GM23338 (cell line): ENCODE measurements around the gene TAS2R10. TPM values are rescaled to one million over a fixed set of nuclear protein-coding genes. Genes with fewer than 3 reads are reported as not detected.
"Not testable (repeated sequence)": the region's sequence is repeated elsewhere in the genome, so short reads cannot be mapped to it uniquely, and the experiment has no call there.

Experiments
- ATAC-seq: fragments of 200-7000 bp; cut with Tn5 transposase; 3 replicates; pipeline ENCODE4 v1.9.1; 2020
- DNase-seq: peaks from one replicate; pipeline ENCODE4 v3.0.0-alpha.2; 2015; ENCODE audit warnings: low spot score
- H2AFZ ChIP-seq: fragments of 200-600 bp; sonication (generic); 2 replicates; pipeline ENCODE4 v1.8.0; 2016; ENCODE audit warnings: antibody characterized with exemption, mild to moderate bottlenecking, moderate library complexity
- H3F3A ChIP-seq: fragments of 200-600 bp; sonication (generic); replicated peaks from 2 replicates; pipeline ENCODE4 v1.8.0; 2017; ENCODE audit warnings: antibody characterized with exemption, mixed run types, low read depth
- H3K27ac ChIP-seq: fragments of 200-600 bp; sonication (generic); 2 replicates; pipeline ENCODE4 v1.6.1; 2016; ENCODE audit warnings: low read depth
- H3K27me3 ChIP-seq: fragments of 200-600 bp; sonication (generic); 2 replicates; pipeline ENCODE4 v1.8.0; 2016; ENCODE audit warnings: mild to moderate bottlenecking, mixed run types, moderate library complexity; ENCODE audit not compliant: insufficient read depth
- H3K36me3 ChIP-seq: fragments of 200-600 bp; sonication (generic); 2 replicates; pipeline ENCODE4 v1.8.0; 2016; ENCODE audit warnings: mild to moderate bottlenecking; ENCODE audit not compliant: insufficient read depth
- H3K4me1 ChIP-seq: fragments of 200-600 bp; sonication (generic); 2 replicates; pipeline ENCODE4 v1.8.0; 2016; ENCODE audit warnings: mild to moderate bottlenecking, moderate library complexity; ENCODE audit not compliant: insufficient read depth
- H3K4me2 ChIP-seq: fragments of 200-600 bp; sonication (generic); 2 replicates; pipeline ENCODE4 v1.7.1; 2017; ENCODE audit warnings: mixed run types
- H3K4me3 ChIP-seq: fragments of 200-600 bp; sonication (generic); 2 replicates; pipeline ENCODE4 v1.6.1; 2016; ENCODE audit warnings: mixed run types
- H3K79me2 ChIP-seq: fragments of 200-600 bp; sonication (generic); replicated peaks from 2 replicates; pipeline ENCODE4 v1.8.0; 2017; ENCODE audit warnings: mild to moderate bottlenecking; ENCODE audit not compliant: insufficient read depth
- H3K9me2 ChIP-seq: fragments of 200-600 bp; sonication (generic); 2 replicates; pipeline ENCODE4 v1.8.0; 2017; ENCODE audit not compliant: insufficient read depth
- H4K20me1 ChIP-seq: fragments of 200-600 bp; sonication (generic); replicated peaks from 2 replicates; pipeline ENCODE4 v1.8.0; 2017; ENCODE audit warnings: mild to moderate bottlenecking; ENCODE audit not compliant: insufficient read depth
- H3K27ac Mint-ChIP-seq: 2 replicates; pipeline ENCODE4 v1.8.0; 2020; ENCODE audit warnings: inconsistent platforms, mild to moderate bottlenecking, moderate library complexity, mixed read lengths
- H3K27me3 Mint-ChIP-seq: 3 replicates; pipeline ENCODE4 v1.8.0; 2022; ENCODE audit warnings: low read depth, mild to moderate bottlenecking, moderate library complexity, mixed read lengths, inconsistent platforms; ENCODE audit not compliant: insufficient read depth, poor library complexity
- H3K36me3 Mint-ChIP-seq: 3 replicates; pipeline ENCODE4 v1.8.0; 2021; ENCODE audit warnings: low read depth, mild to moderate bottlenecking, inconsistent platforms, moderate library complexity, mixed read lengths
- H3K4me1 Mint-ChIP-seq: 3 replicates; pipeline ENCODE4 v1.8.0; 2020; ENCODE audit warnings: mild to moderate bottlenecking, inconsistent platforms, mixed read lengths
- H3K4me3 Mint-ChIP-seq: 3 replicates; pipeline ENCODE4 v1.8.0; 2021; ENCODE audit warnings: moderate library complexity, mild to moderate bottlenecking, inconsistent platforms, mixed read lengths
- H3K9me3 Mint-ChIP-seq: 3 replicates; pipeline ENCODE4 v1.8.0; 2020; ENCODE audit warnings: moderate library complexity, mild to moderate bottlenecking, inconsistent platforms, mixed read lengths
- CTCF ChIP-seq, 2 experiments: fragments of 200-600 bp in 1 of 2; sonication (generic) in 1 of 2; conservative IDR thresholded peaks; 2 replicates each; pipeline versions ENCODE4 v1.5.1 to v1.6.1; 2016 to 2017; ENCODE audit warnings: antibody characterized with exemption in 2 of 2, low read depth in 2 of 2, mild to moderate bottlenecking in 2 of 2, moderate library complexity in 1 of 2
- ETS1 ChIP-seq: IDR thresholded peaks from 2 replicates; pipeline ENCODE4 v1.6.1; 2016; ENCODE audit warnings: antibody characterized with exemption
- EZH2 ChIP-seq: fragments of 200-600 bp; sonication (generic); IDR thresholded peaks from one replicate; pipeline ENCODE4 v1.8.0; 2017; ENCODE audit warnings: antibody characterized with exemption, mild to moderate bottlenecking, low read depth; ENCODE audit not compliant: unreplicated experiment
- EZH2phosphoT487 ChIP-seq: fragments of 200-600 bp; sonication (generic); IDR thresholded peaks from one replicate; pipeline ENCODE4 v1.8.1; 2018; ENCODE audit warnings: antibody characterized with exemption; ENCODE audit not compliant: unreplicated experiment
- JUNB ChIP-seq: IDR thresholded peaks from one replicate; pipeline ENCODE4 v1.6.1; 2016; ENCODE audit warnings: antibody characterized with exemption; ENCODE audit not compliant: unreplicated experiment
- NANOG ChIP-seq: IDR thresholded peaks from 2 replicates; pipeline ENCODE4 v1.6.1; 2016; ENCODE audit warnings: antibody characterized with exemption, borderline replicate concordance
- REST ChIP-seq: IDR thresholded peaks from one replicate; pipeline ENCODE4 v1.6.1; 2018; ENCODE audit warnings: antibody characterized with exemption; ENCODE audit not compliant: unreplicated experiment
- STAT1 ChIP-seq: IDR thresholded peaks from one replicate; pipeline ENCODE4 v1.6.1; 2016; ENCODE audit warnings: antibody characterized with exemption; ENCODE audit not compliant: unreplicated experiment
- ZNF114 ChIP-seq: fragments of 250-450 bp; sonication (Bioruptor Pico); IDR thresholded peaks from 2 replicates; pipeline ENCODE4 v1.5.0; 2020; ENCODE audit warnings: mild to moderate bottlenecking, moderate library complexity
- ZNF462 ChIP-seq: fragments of 250-450 bp; sonication (Bioruptor Pico); IDR thresholded peaks from 2 replicates; pipeline ENCODE4 v1.5.0; 2020; ENCODE audit warnings: mild to moderate bottlenecking, moderate library complexity
- polyA plus RNA-seq: library from polyadenylated mRNA; unstranded; fragments of >200 nt; fragmentation: Nextera tagmentation; extraction: Ambion mirVana; gene quantifications from 2 replicates; pipeline ENCODE4 v1.2.1, GENCODE V29; 2016
- total RNA-seq: library from RNA; depleted of rRNA; stranded (reverse); fragments of >200 nt; shearing (Covaris generic); gene quantifications from 2 replicates; pipeline ENCODE4 v1.2.3, GENCODE V29; 2014

Gene TAS2R10
- total and polyA plus RNA-seq, 2 experiments from 2014 or later, result 0.66 to 1.1 TPM

GRCh38 chr12:10791769-10792168 is 34.4 kb downstream of the TAS2R10 start:
- H3K4me3 ChIP-seq, ATAC-seq, H3K4me3 Mint-ChIP-seq, H3K9me3 Mint-ChIP-seq, H2AFZ ChIP-seq, H3K9me2 ChIP-seq, H3K4me1 ChIP-seq, H3K79me2 ChIP-seq, H3K4me1 Mint-ChIP-seq, H4K20me1 ChIP-seq, H3F3A ChIP-seq, H3K27me3 Mint-ChIP-seq, H3K36me3 Mint-ChIP-seq, H3K27me3 ChIP-seq, DNase-seq, H3K27ac ChIP-seq, H3K27ac Mint-ChIP-seq, H3K36me3 ChIP-seq, H3K4me2 ChIP-seq: not testable (repeated sequence)

- Histone ChIP-seq H3F3A (no peaks in the 10 kb centered on the region), H3K36me3 (no peaks in the 10 kb centered on the region), H2AFZ (no peak overlapping the region), H3K79me2 (no peaks in the 10 kb centered on the region), H3K4me3 (no peak overlapping the region), H3K27ac (no peak overlapping the region), H3K27me3 (no peaks in the 10 kb centered on the region), H3K4me2 (no peak overlapping the region), H3K9me2 (no peaks in the 10 kb centered on the region), H4K20me1 (no peaks in the 10 kb centered on the region), H3K4me1 (no peaks in the 10 kb centered on the region)
- no peaks in the 10 kb centered on the region for H3K36me3 Mint-ChIP-seq
- DNase-seq (no peak), ATAC-seq (no peak)
- H3K4me1 Mint-ChIP-seq, result no peaks in the 10 kb centered on the region
- H3K27ac Mint-ChIP-seq, result no peak overlapping the region
- no peaks in the 10 kb centered on the region for H3K9me3 Mint-ChIP-seq
- H3K4me3 Mint-ChIP-seq, result no peak overlapping the region
- no peaks in the 10 kb centered on the region for H3K27me3 Mint-ChIP-seq
- TF ChIP-seq REST (no peak), JUNB (no peak), EZH2phosphoT487 (no peak), ZNF114 (CRISPR knock-in tag) (no peak), CTCF (conservative IDR thresholded peaks at IDR 0.05; ENCODE audit: low read depth in 2 of 2) (no peak), EZH2 (no peak), ZNF462 (CRISPR knock-in tag) (no peak), STAT1 (no peak), NANOG (no peak), ETS1 (no peak)
Observed at GRCh38 chr12:10783252-10783651, 42.9 kb downstream of the TAS2R10 start.
